Measurements from ENCODE around the gene LMTK3. TPM values are rescaled to one million over a fixed set of nuclear protein-coding genes. Genes with fewer than 3 reads are reported as not detected.
"Not testable (repeated sequence)": the region's sequence is repeated elsewhere in the genome, so short reads cannot be mapped to it uniquely, and the experiment has no call there.

LMTK3 gene
- total and polyA plus RNA-seq, 8 donors = 2.3 to 7.7 (median 3.1) TPM

GRCh38 chr19:48530066-48530720 lies 18.6 kb upstream of the LMTK3 start:
- peaks cover 0 to 4% (median 0%) of the 10 kb centered on the region in 4 donors for H3K9me3 ChIP-seq
- no peaks in the 10 kb centered on the region for H3K27me3 ChIP-seq
- DNase-seq = no peak
- no peak for FAIRE-seq
- H3K4me1 ChIP-seq = no peaks in the 10 kb centered on the region
- no peak overlapping the region for H3K4me3 ChIP-seq
- intact Hi-C loops (cut with DNase I) = no loop called here
- WGBS, 2 donors = 49 to 61% methylated on average over 20 of the region's 20 CpGs
- no peak for TF ChIP-seq CTCF (IDR thresholded peaks at IDR 0.05)
- no peak for ATAC-seq
- no peak overlapping the region for H3K27ac ChIP-seq
- H3K36me3 ChIP-seq = no peaks in the 10 kb centered on the region

- Histone ChIP-seq H3K27me3 (no peaks in the 10 kb centered on the region), H3K9me3 (peaks cover 0 to 4% (median 0%) of the 10 kb centered on the region in 4 donors), H3K4me3 (no peak overlapping the region), H3K4me1 (no peaks in the 10 kb centered on the region), H3K36me3 (no peaks in the 10 kb centered on the region), H3K27ac (no peak overlapping the region)
- FAIRE-seq = no peak
- no peak for DNase-seq
- ATAC-seq = no peak
- WGBS, 2 donors = 91 to 95% methylated on average over 4 of the region's 4 CpGs
- TF ChIP-seq CTCF (IDR thresholded peaks at IDR 0.05) = no peak
- intact Hi-C loops (cut with DNase I) = no loop called here
These were observed 17.5 kb upstream of the LMTK3 start for GRCh38 chr19:48529156-48529555.

GRCh38 chr19:48524732-48525131 lies 13.1 kb upstream of the LMTK3 start:
- no peak for TF ChIP-seq CTCF (IDR thresholded peaks at IDR 0.05)
- Histone ChIP-seq H3K9me3 (peaks cover 0 to 4% (median 0%) of the 10 kb centered on the region in 4 donors), H3K27ac (no peak overlapping the region), H3K36me3 (no peaks in the 10 kb centered on the region), H3K27me3 (no peaks in the 10 kb centered on the region), H3K4me1 (no peaks in the 10 kb centered on the region), H3K4me3 (no peak overlapping the region)
- FAIRE-seq = no peak
- intact Hi-C loops (cut with DNase I) = no loop called here
- no peak for ATAC-seq
- no peak for DNase-seq
- WGBS, 2 donors = 93 to 96% methylated on average over 5 of the region's 5 CpGs

- no peaks in the 10 kb centered on the region for H3K36me3 ChIP-seq
- H3K4me1 ChIP-seq = no peaks in the 10 kb centered on the region
- peaks cover 0 to 4% (median 0%) of the 10 kb centered on the region in 4 donors for H3K9me3 ChIP-seq
- no peak for DNase-seq
- 73 to 81% methylated on average over 2 of the region's 2 CpGs for WGBS, 2 donors
- intact Hi-C loops (cut with DNase I) = no loop called here
- no peak for TF ChIP-seq CTCF (IDR thresholded peaks at IDR 0.05)
- no peak overlapping the region for H3K27ac ChIP-seq
- H3K4me3 ChIP-seq = no peak overlapping the region
- no peak for FAIRE-seq
- H3K27me3 ChIP-seq = no peaks in the 10 kb centered on the region
- ATAC-seq = no peak
These were observed 12.6 kb upstream of the LMTK3 start for GRCh38 chr19:48524221-48524620.

- no peaks in the 10 kb centered on the region for H3K36me3 ChIP-seq
- no peaks in the 10 kb centered on the region for H3K9me3 ChIP-seq
- H3K4me3 ChIP-seq = no peak overlapping the region
- TF ChIP-seq CTCF (IDR thresholded peaks at IDR 0.05) = no peak
- DNase-seq = no peak
- no peak overlapping the region for H3K27ac ChIP-seq
- intact Hi-C loops (cut with DNase I) = no loop called here
- H3K27me3 ChIP-seq = no peaks in the 10 kb centered on the region
- H3K4me1 ChIP-seq = no peaks in the 10 kb centered on the region
- FAIRE-seq = no peak
- peak in 1 of 4 donors; percentile 42 for ATAC-seq
- WGBS, 2 donors = 48 to 60% methylated on average over 4 of the region's 4 CpGs
These were observed 8.5 kb upstream of the LMTK3 start for GRCh38 chr19:48520134-48520533.

- H3K27ac ChIP-seq; DNase-seq; H3K4me3 ChIP-seq; FAIRE-seq; H3K9me3 ChIP-seq; ATAC-seq; H3K4me1 ChIP-seq; H3K36me3 ChIP-seq; H3K27me3 ChIP-seq; intact Hi-C loops (cut with DNase I): not testable (repeated sequence)
- WGBS, 2 donors = 70 to 77% methylated on average over 4 of the region's 4 CpGs
These were observed 7.8 kb upstream of the LMTK3 start for GRCh38 chr19:48519426-48519825.

Measured in pancreas (tissue), 10 donors.